ENCODE measurements around the gene MAP2K7. TPM values are rescaled to one million over a fixed set of nuclear protein-coding genes. Genes with fewer than 3 reads are reported as not detected.

Gene MAP2K7
- total RNA-seq, 2 donors from 2014 or later = 26.3 to 38.3 TPM

DNA sequence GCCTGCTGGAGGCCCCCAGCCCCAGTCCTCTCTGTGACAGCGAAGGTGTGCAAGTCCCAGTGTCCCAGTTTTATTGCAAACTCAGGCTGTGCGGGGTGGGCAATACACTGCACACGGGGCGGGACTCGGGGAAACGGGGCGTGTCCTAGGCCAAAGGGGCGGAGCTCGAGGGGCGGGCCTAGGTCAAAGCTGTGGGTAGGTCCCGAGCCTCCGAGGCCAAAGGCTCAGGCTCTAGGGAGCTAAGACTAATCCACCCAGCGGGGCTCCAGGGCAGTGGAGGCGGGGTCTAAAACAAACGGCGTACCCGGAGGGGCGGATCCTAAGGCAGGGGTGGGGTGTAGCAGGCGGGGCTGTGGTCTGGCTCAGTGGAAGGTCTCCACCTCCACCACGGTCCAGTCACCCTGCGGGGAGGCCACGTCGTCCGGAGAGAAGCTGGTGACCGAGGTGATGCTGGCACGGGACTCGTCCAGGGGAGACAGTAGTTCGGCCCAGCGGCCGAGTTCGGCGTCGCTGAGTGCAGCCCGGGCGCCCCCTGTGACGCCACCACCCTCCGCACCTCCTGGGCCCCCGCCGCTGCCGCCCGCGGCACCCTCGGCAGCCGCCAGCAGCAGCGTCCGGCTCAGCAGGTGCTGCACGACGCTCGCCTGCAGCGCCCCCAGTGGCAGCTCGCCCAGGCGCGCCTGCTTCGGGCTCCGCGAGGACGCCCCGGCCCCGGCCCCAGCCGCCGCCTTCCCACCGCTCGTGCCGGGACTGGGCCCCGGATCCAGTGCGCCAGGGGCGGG is 34.8 kb upstream of the MAP2K7 start:
- Histone ChIP-seq H3K4me3 (peak overlapping the region; percentile 56), H3K4me1 (peaks cover 4% of the 10 kb centered on the region), H3K27ac (peak overlapping the region; percentile 50), H3K9me3 (no peaks in the 10 kb centered on the region), H3K27me3 (peaks cover 26% of the 10 kb centered on the region), H3K9ac (ENCODE audit: low read depth in 2 of 2, low read length in 2 of 2) (peak overlapping the region; percentile 5 to 60), H3K36me3 (no peaks in the 10 kb centered on the region)
- TF ChIP-seq CTCF (IDR thresholded peaks at IDR 0.05) = peak; percentile 80
- intact Hi-C loops (cut with DNase I) = no loop called here
- DNase-seq = peak; percentile 87

- H3K4me3 ChIP-seq = peak overlapping the region; percentile 56
- peak overlapping the region in 1 of 2 donors; percentile 60 for H3K9ac ChIP-seq (ENCODE audit: low read depth in 2 of 2, low read length in 2 of 2)
- H3K9me3 ChIP-seq = no peaks in the 10 kb centered on the region
- H3K27ac ChIP-seq = peak overlapping the region; percentile 50
- intact Hi-C loops (cut with DNase I) = no loop called here
- H3K4me1 ChIP-seq = peaks cover 4% of the 10 kb centered on the region
- no peaks in the 10 kb centered on the region for H3K36me3 ChIP-seq
- TF ChIP-seq CTCF (IDR thresholded peaks at IDR 0.05) = no peak
- peak; percentile 82 for DNase-seq
- peaks cover 25% of the 10 kb centered on the region for H3K27me3 ChIP-seq
Observed at GRCh38 chr19:7869453-7869909, 34.2 kb upstream of the MAP2K7 start.

- intact Hi-C loops (cut with DNase I) = no loop called here
- peak; percentile 62 for DNase-seq
- H3K27me3 ChIP-seq = peaks cover 26% of the 10 kb centered on the region
Observed at GRCh38 chr19:7869910-7870511, 33.7 kb upstream of the MAP2K7 start.

DNA sequence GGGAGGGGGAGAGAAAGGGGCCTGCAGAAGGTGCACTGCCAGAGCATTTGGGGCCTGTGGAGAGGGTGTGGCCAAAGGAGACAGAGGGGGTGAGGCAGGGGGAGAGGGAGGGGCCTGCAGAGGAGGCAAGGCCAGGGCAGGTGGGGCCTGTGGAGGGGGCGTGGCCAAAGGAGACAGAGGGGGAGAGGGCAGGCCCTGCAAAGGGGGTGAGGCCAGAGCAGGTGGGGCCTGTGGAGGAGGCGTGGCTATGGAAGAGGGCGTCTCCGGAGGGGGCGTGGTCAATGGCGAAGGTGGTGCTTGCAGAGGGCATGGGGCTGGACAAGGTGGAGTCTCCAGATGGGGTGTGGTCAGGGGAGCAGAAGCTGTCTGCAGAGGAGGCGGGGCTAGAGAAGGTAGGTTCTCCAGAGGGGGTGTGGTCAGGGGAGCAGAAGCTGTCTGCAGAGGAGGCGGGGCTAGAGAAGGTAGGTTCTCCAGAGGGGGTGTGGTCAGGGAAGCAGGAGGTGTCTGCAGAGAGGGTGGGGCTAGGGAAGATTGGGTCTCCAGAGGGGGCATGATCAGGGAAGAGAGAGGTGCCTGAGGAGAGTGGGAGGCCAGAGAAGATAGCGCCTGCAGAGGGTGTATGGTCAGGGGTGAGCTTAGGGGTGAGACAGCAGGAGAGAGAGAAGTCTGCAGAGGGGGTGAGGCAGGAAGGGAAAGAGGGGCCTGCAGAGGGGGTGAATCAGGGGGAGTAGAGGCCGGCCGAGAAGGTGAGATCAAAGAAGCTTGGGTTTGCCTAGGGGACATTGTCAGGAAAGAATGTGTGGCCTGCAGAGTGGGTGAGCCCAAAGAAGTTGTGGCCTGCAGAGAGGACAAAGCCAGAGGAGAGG is 32.9 kb upstream of the MAP2K7 start:
- Histone ChIP-seq H3K9me3 (no peaks in the 10 kb centered on the region), H3K4me1 (peaks cover 4% of the 10 kb centered on the region), H3K27ac (peak overlapping the region; percentile 63), H3K36me3 (no peaks in the 10 kb centered on the region), H3K27me3 (peaks cover 28% of the 10 kb centered on the region), H3K9ac (ENCODE audit: low read depth in 2 of 2, low read length in 2 of 2) (no peak overlapping the region), H3K4me3 (no peak overlapping the region)
- no peak for TF ChIP-seq CTCF (IDR thresholded peaks at IDR 0.05)
- peak; percentile 79 for DNase-seq
- intact Hi-C loops (cut with DNase I) = no loop called here

More at GRCh38 chr19:7869910-7870511, 33.7 kb upstream of the MAP2K7 start:
- no peak overlapping the region for H3K9ac ChIP-seq (ENCODE audit: low read depth in 2 of 2, low read length in 2 of 2)
- no peaks in the 10 kb centered on the region for H3K36me3 ChIP-seq
- H3K27ac ChIP-seq = peak overlapping the region; percentile 50
- peak overlapping the region; percentile 56 for H3K4me3 ChIP-seq
- TF ChIP-seq CTCF (IDR thresholded peaks at IDR 0.05) = no peak
- peaks cover 4% of the 10 kb centered on the region for H3K4me1 ChIP-seq
- no peaks in the 10 kb centered on the region for H3K9me3 ChIP-seq

Data from colonic mucosa (tissue), 4 donors.